Measurements from ENCODE around the gene MAP1B.

MAP1B gene

GRCh38 chr5:72101828-72102227, 5.4 kb upstream of the MAP1B start:
- no peak for DNase-seq

- no peak for DNase-seq
Observed at GRCh38 chr5:72106817-72107130, 501 bp upstream of the MAP1B start.

GRCh38 chr5:72107901-72108201, 576 bp downstream of the MAP1B start:
- DNase-seq: no peak

GRCh38 chr5:72108202-72109061, 1.2 kb downstream of the MAP1B start:
- no peak for DNase-seq

GRCh38 chr5:72109062-72109411, 1.8 kb downstream of the MAP1B start:
- no peak for DNase-seq

- DNase-seq: no peak
Observed at GRCh38 chr5:72109625-72110024, 2.4 kb downstream of the MAP1B start.

- DNase-seq: no peak
Observed at GRCh38 chr5:72110394-72111013, 3.2 kb downstream of the MAP1B start.

- DNase-seq: no peak
Observed at GRCh38 chr5:72112389-72112788, 5.1 kb downstream of the MAP1B start.

GRCh38 chr5:72114629-72115028, 7.4 kb downstream of the MAP1B start:
- no peak for DNase-seq

- DNase-seq: no peak
Observed at GRCh38 chr5:72115296-72115695, 8.0 kb downstream of the MAP1B start.

GRCh38 chr5:72117307-72117706, 10.0 kb downstream of the MAP1B start:
- DNase-seq: no peak

GRCh38 chr5:72121052-72121779, 13.9 kb downstream of the MAP1B start:
- DNase-seq: no peak

GRCh38 chr5:72121780-72122445, 14.6 kb downstream of the MAP1B start:
- DNase-seq: no peak

- no peak for DNase-seq
Observed at GRCh38 chr5:72122602-72123001, 15.3 kb downstream of the MAP1B start.

GRCh38 chr5:72123764-72124376, 16.6 kb downstream of the MAP1B start:
- no peak for DNase-seq

GRCh38 chr5:72125271-72125940, 18.1 kb downstream of the MAP1B start:
- no peak for DNase-seq

- DNase-seq: no peak
Observed at GRCh38 chr5:72125941-72126620, 18.8 kb downstream of the MAP1B start.

- DNase-seq: no peak
Observed at GRCh38 chr5:72126796-72127195, 19.5 kb downstream of the MAP1B start.

GRCh38 chr5:72129725-72130124, 22.4 kb downstream of the MAP1B start:
- DNase-seq: no peak

- DNase-seq: no peak
Observed at GRCh38 chr5:72130351-72130761, 23.1 kb downstream of the MAP1B start.

- no peak for DNase-seq
Observed at GRCh38 chr5:72133212-72133990, 26.1 kb downstream of the MAP1B start.

Measured in activated effector memory CD4-positive, alpha-beta T cell treated with Interleukin-2 at 50 U/mL for 16 hours (primary cell).